HepG2 (cell line): ENCODE measurements around the gene NUAK1. TPM values are rescaled to one million over a fixed set of nuclear protein-coding genes. Genes with fewer than 3 reads are reported as not detected.

Experiments used
- ATAC-seq: fragments of 200-7000 bp; cut with Tn5 transposase; 3 replicates; pipeline ENCODE4 v1.9.1; 2020; ENCODE audit warnings: mild to moderate bottlenecking, moderate library complexity
- BruUV-seq: library from RNA; stranded (reverse); fragments of 400-500 nt; replicated peaks from 2 replicates; lab custom pipeline; 2021; lab: Mats Ljungman, UMichigan
- CTCF ChIA-PET: fragments of 300-600 bp; formaldehyde crosslinking; extraction: SDS; loops from one replicate; lab custom pipeline; 2021; ENCODE audit warnings: low total read pairs, inconsistent platforms, low intra/inter-chr PET ratio; lab: Yijun Ruan, JAX
- POLR2A ChIA-PET: fragments of 350-600 bp; sonication (Branson Sonifier 250); formaldehyde crosslinking; loops from one replicate; lab custom pipeline; 2020; ENCODE audit warnings: antibody characterized with exemption, inconsistent platforms; lab: Yijun Ruan, JAX
- DNase-seq: peaks from one replicate; pipeline ENCODE4 v3.0.0-alpha.2; 2015; ENCODE audit warnings: low spot score
- FAIRE-seq: peaks from 3 replicates; lab custom pipeline; 2011; peaks lifted over from hg19 to GRCh38; lab: Jason Lieb, UNC
- H2AFZ ChIP-seq: one replicate; pipeline ENCODE4 v1.6.1; 2011; ENCODE audit warnings: low read length, inconsistent platforms
- H3K27ac ChIP-seq: fragments of 300-600 bp; 3 replicates; pipeline ENCODE4 v1.8.0; 2011; ENCODE audit warnings: mixed run types, mild to moderate bottlenecking, mixed read lengths, low read length, inconsistent platforms; ENCODE audit not compliant: insufficient read depth; ENCODE audit errors: extremely low read length
- H3K27me3 ChIP-seq, 2 experiments: fragments of 200-600 bp in 1 of 2; 2 replicates in 1 of 2; 3 replicates in 1 of 2; pipeline versions ENCODE4 v1.6.0 to v1.8.0; 2011; ENCODE audit warnings: low read length in 2 of 2, mild to moderate bottlenecking in 2 of 2, moderate library complexity in 2 of 2, inconsistent platforms in 1 of 2; ENCODE audit not compliant: insufficient read depth in 2 of 2, control insufficient read depth in 1 of 2
- H3K36me3 ChIP-seq, 2 experiments: fragments of 200-600 bp in 1 of 2; replicated peaks in 1 of 2; 2 replicates in 1 of 2; 3 replicates in 1 of 2; pipeline versions ENCODE4 v1.5.1 to v1.8.0; 2011; ENCODE audit warnings: low read length in 2 of 2, inconsistent platforms in 1 of 2; ENCODE audit not compliant: insufficient read depth in 2 of 2, control insufficient read depth in 1 of 2
- H3K4me1 ChIP-seq: 2 replicates; pipeline ENCODE4 v1.5.1; 2012; ENCODE audit warnings: low read length, inconsistent platforms; ENCODE audit not compliant: insufficient read depth
- H3K4me2 ChIP-seq: 2 replicates; pipeline ENCODE4 v1.6.0; 2011; ENCODE audit warnings: low read depth, low read length, inconsistent platforms
- H3K4me3 ChIP-seq, 3 experiments: fragments of 200-600 bp in 1 of 3; sonication (generic), shearing (Covaris generic) in 1 of 3; replicated peaks in 1 of 3; 2 replicates each; pipeline ENCODE4 v1.5.1; 2011 to 2016; ENCODE audit warnings: low read length in 3 of 3, inconsistent platforms in 2 of 3, low read depth in 2 of 3, mild to moderate bottlenecking in 2 of 3, control low read depth in 1 of 3, mixed read lengths in 1 of 3; ENCODE audit not compliant: insufficient read depth in 1 of 3
- H3K79me2 ChIP-seq: one replicate; pipeline ENCODE4 v1.6.1; 2011; ENCODE audit warnings: low read length, inconsistent platforms; ENCODE audit not compliant: insufficient read depth
- H3K9ac ChIP-seq: 2 replicates; pipeline ENCODE4 v1.6.0; 2011; ENCODE audit warnings: mild to moderate bottlenecking, low read depth, low read length, inconsistent platforms; ENCODE audit not compliant: insufficient read depth
- H3K9me3 ChIP-seq: 2 replicates; pipeline ENCODE4 v1.5.1; 2012; ENCODE audit warnings: mild to moderate bottlenecking, low read length
- H4K20me1 ChIP-seq: 2 replicates; pipeline ENCODE4 v1.6.0; 2011; ENCODE audit warnings: inconsistent platforms, mild to moderate bottlenecking, low read length, moderate library complexity; ENCODE audit not compliant: insufficient read depth
- ATRX ChIP-seq: sonication (generic); formaldehyde crosslinking; IDR thresholded peaks from 2 replicates; pipeline ENCODE4 v1.4.0; 2020; ENCODE audit warnings: missing genetic modification reagents, borderline replicate concordance
- CCDC6 ChIP-seq: sonication (generic); formaldehyde crosslinking; IDR thresholded peaks from 2 replicates; pipeline ENCODE4 v1.8.1; 2022; ENCODE audit warnings: mild to moderate bottlenecking, missing genetic modification reagents, moderate library complexity
- NR2F6 ChIP-seq, 2 experiments: IDR thresholded peaks; 2 replicates each; pipeline ENCODE4 v1.6.1; 2016; ENCODE audit warnings: antibody characterized with exemption in 1 of 2, mild to moderate bottlenecking in 1 of 2
- PAF1 ChIP-seq: IDR thresholded peaks from 2 replicates; pipeline ENCODE4 v1.6.1; 2016; ENCODE audit warnings: missing genetic modification reagents, missing compliant biosample characterization
- SSRP1 ChIP-seq: IDR thresholded peaks from 2 replicates; pipeline ENCODE4 v1.6.1; 2016; ENCODE audit warnings: control low read depth
- TCF7 ChIP-seq: sonication (generic); IDR thresholded peaks from 2 replicates; pipeline ENCODE4 v1.6.1; 2016; ENCODE audit warnings: antibody characterized with exemption, low read depth
- ZNF136 ChIP-seq: sonication (generic); formaldehyde crosslinking; IDR thresholded peaks from 2 replicates; pipeline ENCODE4 v1.8.1; 2022; ENCODE audit warnings: low read depth, mild to moderate bottlenecking, moderate library complexity, missing genetic modification reagents
- ZNF816 ChIP-seq: sonication (generic); formaldehyde crosslinking; IDR thresholded peaks from 2 replicates; pipeline ENCODE4 v1.8.0; 2022; ENCODE audit warnings: missing genetic modification reagents, mild to moderate bottlenecking, borderline replicate concordance
- WGBS: methylation state at CpG from one replicate; pipeline ENCODE4 v1.1.6; 2017; ENCODE audit warnings: low lambda C conversion rate; 5-methylcytosine and 5-hydroxymethylcytosine counted together
- in situ Hi-C: cut with HindIII; loops from 2 replicates; pipeline ENCODE4 v1.10.0; 2017; ENCODE audit warnings: low pct_unique_long_range_greater_than_20kb; ENCODE audit not compliant: extremely low pct_ligation_motif_present
- intact Hi-C: fragments of 100-400 bp; cut with micrococcal nuclease; formaldehyde crosslinking; loops from one replicate; pipeline ENCODE4 v1.10.0; 2022; ENCODE audit not compliant: unreplicated experiment
- polyA plus RNA-seq, 8 experiments: library from polyadenylated mRNA; depleted of rRNA in 3 of 8; stranded (reverse) in 7 of 8; unstranded in 1 of 8; fragments of >200 nt; fragmentation: Illumina TruSeq in 4 of 8; extraction: Trizol in 4 of 8; gene quantifications; 2 replicates each; pipeline versions ENCODE4 v1.2.1 to v1.2.3, GENCODE V29; 2011 to 2016; ENCODE audit warnings: low read depth in 4 of 8, missing spikeins in 1 of 8, mixed read lengths in 1 of 8; ENCODE audit not compliant: insufficient read depth in 1 of 8
- total RNA-seq, 5 experiments: library from RNA; depleted of rRNA; stranded (reverse); fragments of >200 nt; fragmentation: Illumina TruSeq; extraction: Trizol; gene quantifications; 2 replicates each; pipeline ENCODE4 v1.2.3, GENCODE V29; 2016; ENCODE audit warnings: low read depth in 1 of 5
- TF ChIP-seq, protein P1 (sequence below): sonication (generic); formaldehyde crosslinking; IDR thresholded peaks from 2 replicates; pipeline ENCODE4 v1.9.0; 2021; ENCODE audit warnings: missing genetic modification reagents, borderline replicate concordance
- TF ChIP-seq, protein P2 (sequence below): sonication (generic); formaldehyde crosslinking; IDR thresholded peaks from 2 replicates; pipeline ENCODE4 v1.5.0; 2020; ENCODE audit warnings: mild to moderate bottlenecking, missing genetic modification reagents, moderate library complexity
- TF ChIP-seq, protein P3 (sequence below): IDR thresholded peaks from 2 replicates; pipeline ENCODE4 v1.6.1; 2016; ENCODE audit warnings: low read depth, borderline replicate concordance
- TF ChIP-seq, protein P4 (sequence below): sonication (generic); formaldehyde crosslinking; IDR thresholded peaks from 2 replicates; pipeline ENCODE4 v1.9.0; 2021; ENCODE audit warnings: missing genetic modification reagents, mild to moderate bottlenecking, borderline replicate concordance
- TF ChIP-seq, protein P5 (sequence below): sonication (generic); formaldehyde crosslinking; IDR thresholded peaks from 2 replicates; pipeline ENCODE4 v1.9.0; 2022; ENCODE audit warnings: low read depth, missing genetic modification reagents

The NUAK1 gene
- total and polyA plus RNA-seq, 2 of the 13 experiments (the other 11 are each of a cell fraction or from before 2014, with no cell fraction given), result 1.7 to 1.9 TPM

DNA sequence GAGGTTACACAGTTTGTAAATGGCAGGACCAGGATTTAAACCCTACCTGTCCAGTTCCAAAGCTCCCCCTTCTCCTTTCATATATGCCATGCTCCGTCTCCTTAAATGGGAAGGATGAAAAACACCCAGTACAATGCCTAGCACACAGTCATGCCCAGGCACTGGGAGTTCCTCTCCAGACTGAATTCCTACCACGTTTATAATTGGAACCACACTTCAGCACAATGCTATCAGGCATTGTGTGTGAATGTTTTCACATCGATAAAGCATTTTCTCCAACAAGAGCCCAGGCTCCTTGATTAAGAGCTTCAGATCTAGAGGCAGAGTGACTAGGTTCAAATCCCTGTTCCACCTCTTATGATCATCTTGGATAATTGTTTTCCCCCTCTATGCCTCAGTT lies 2.7 kb upstream of the NUAK1 start:
- Histone ChIP-seq H3K4me3 (no peak overlapping the region), H3K4me1 (peaks cover 27% of the 10 kb centered on the region), H4K20me1 (no peaks in the 10 kb centered on the region), H3K79me2 (no peaks in the 10 kb centered on the region), H3K9me3 (no peaks in the 10 kb centered on the region), H3K4me2 (no peak overlapping the region), H2AFZ (no peak overlapping the region), H3K9ac (no peak overlapping the region), H3K36me3 (no peaks in the 10 kb centered on the region), H3K27me3 (peaks cover 0 to 13% of the 10 kb centered on the region in 2 experiments; a peak in 2 of 5 replicates), H3K27ac (no peak overlapping the region)
- in situ Hi-C loops, result loop anchor here (10.0 kb wide), 1 partner anchor 717 kb away; no protein-coding TSS in a partner anchor
- intact Hi-C loops, result no loop called here
- TF ChIP-seq ZNF816 (CRISPR knock-in tag) (no peak), ATRX (no peak), SSRP1 (no peak), NR2F6 (IDR thresholded peaks at IDR 0.05) (no peak), NR2F6 (CRISPR knock-in tag; IDR thresholded peaks at IDR 0.05) (no peak), ZNF136 (CRISPR knock-in tag) (no peak), PAF1 (CRISPR knock-in tag) (no peak), CCDC6 (CRISPR knock-in tag) (no peak), TCF7 (no peak)
- TF ChIP-seq, protein P1, sequence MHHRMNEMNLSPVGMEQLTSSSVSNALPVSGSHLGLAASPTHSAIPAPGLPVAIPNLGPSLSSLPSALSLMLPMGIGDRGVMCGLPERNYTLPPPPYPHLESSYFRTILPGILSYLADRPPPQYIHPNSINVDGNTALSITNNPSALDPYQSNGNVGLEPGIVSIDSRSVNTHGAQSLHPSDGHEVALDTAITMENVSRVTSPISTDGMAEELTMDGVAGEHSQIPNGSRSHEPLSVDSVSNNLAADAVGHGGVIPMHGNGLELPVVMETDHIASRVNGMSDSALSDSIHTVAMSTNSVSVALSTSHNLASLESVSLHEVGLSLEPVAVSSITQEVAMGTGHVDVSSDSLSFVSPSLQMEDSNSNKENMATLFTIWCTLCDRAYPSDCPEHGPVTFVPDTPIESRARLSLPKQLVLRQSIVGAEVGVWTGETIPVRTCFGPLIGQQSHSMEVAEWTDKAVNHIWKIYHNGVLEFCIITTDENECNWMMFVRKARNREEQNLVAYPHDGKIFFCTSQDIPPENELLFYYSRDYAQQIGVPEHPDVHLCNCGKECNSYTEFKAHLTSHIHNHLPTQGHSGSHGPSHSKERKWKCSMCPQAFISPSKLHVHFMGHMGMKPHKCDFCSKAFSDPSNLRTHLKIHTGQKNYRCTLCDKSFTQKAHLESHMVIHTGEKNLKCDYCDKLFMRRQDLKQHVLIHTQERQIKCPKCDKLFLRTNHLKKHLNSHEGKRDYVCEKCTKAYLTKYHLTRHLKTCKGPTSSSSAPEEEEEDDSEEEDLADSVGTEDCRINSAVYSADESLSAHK (CRISPR knock-in tag), result no peak
- TF ChIP-seq, protein P2, sequence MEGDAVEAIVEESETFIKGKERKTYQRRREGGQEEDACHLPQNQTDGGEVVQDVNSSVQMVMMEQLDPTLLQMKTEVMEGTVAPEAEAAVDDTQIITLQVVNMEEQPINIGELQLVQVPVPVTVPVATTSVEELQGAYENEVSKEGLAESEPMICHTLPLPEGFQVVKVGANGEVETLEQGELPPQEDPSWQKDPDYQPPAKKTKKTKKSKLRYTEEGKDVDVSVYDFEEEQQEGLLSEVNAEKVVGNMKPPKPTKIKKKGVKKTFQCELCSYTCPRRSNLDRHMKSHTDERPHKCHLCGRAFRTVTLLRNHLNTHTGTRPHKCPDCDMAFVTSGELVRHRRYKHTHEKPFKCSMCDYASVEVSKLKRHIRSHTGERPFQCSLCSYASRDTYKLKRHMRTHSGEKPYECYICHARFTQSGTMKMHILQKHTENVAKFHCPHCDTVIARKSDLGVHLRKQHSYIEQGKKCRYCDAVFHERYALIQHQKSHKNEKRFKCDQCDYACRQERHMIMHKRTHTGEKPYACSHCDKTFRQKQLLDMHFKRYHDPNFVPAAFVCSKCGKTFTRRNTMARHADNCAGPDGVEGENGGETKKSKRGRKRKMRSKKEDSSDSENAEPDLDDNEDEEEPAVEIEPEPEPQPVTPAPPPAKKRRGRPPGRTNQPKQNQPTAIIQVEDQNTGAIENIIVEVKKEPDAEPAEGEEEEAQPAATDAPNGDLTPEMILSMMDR (CRISPR knock-in tag), result no peak
- TF ChIP-seq, protein P3, sequence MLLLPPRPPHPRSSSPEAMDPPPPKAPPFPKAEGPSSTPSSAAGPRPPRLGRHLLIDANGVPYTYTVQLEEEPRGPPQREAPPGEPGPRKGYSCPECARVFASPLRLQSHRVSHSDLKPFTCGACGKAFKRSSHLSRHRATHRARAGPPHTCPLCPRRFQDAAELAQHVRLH, result no peak
- TF ChIP-seq, protein P4, sequence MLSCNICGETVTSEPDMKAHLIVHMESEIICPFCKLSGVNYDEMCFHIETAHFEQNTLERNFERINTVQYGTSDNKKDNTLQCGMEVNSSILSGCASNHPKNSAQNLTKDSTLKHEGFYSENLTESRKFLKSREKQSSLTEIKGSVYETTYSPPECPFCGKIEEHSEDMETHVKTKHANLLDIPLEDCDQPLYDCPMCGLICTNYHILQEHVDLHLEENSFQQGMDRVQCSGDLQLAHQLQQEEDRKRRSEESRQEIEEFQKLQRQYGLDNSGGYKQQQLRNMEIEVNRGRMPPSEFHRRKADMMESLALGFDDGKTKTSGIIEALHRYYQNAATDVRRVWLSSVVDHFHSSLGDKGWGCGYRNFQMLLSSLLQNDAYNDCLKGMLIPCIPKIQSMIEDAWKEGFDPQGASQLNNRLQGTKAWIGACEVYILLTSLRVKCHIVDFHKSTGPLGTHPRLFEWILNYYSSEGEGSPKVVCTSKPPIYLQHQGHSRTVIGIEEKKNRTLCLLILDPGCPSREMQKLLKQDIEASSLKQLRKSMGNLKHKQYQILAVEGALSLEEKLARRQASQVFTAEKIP (CRISPR knock-in tag), result no peak
- TF ChIP-seq, protein P5, sequence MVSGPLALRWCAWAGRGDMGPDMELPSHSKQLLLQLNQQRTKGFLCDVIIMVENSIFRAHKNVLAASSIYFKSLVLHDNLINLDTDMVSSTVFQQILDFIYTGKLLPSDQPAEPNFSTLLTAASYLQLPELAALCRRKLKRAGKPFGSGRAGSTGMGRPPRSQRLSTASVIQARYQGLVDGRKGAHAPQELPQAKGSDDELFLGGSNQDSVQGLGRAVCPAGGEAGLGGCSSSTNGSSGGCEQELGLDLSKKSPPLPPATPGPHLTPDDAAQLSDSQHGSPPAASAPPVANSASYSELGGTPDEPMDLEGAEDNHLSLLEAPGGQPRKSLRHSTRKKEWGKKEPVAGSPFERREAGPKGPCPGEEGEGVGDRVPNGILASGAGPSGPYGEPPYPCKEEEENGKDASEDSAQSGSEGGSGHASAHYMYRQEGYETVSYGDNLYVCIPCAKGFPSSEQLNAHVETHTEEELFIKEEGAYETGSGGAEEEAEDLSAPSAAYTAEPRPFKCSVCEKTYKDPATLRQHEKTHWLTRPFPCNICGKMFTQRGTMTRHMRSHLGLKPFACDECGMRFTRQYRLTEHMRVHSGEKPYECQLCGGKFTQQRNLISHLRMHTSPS (CRISPR knock-in tag), result no peak
- CTCF ChIA-PET, result no interaction called here
- no peak for ATAC-seq
- no peak for FAIRE-seq
- 88% methylated on average over 3 of the region's 3 CpGs for WGBS
- POLR2A ChIA-PET, result no interaction called here
- BruUV-seq, result no TSS peak
- DNase-seq, result no peak
